ENCODE results near the gene SETX.
"Not testable (repeated sequence)": the region's sequence is repeated elsewhere in the genome, so short reads cannot be mapped to it uniquely, and the experiment has no call there.

The SETX gene

DNA sequence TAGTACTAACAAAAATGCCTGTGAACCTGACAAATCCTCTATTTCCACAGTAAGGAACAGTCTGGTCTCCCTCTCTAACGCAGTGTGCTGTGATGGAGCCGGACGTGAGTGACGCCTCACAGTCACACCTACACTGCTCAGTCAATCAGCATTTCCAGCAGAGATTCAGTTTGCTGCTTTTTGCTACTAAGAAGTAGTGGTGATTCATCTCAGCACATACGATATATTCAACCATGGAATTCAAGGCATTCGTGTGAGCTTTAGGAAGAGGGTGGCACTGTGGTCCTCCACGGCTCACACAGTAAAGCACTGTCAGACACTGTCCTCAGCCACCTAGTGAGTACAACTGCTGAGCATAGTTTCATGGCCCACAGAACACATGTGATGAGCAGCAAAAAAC lies 70.9 kb downstream of the SETX start:
- DNase-seq = no peak

DNA sequence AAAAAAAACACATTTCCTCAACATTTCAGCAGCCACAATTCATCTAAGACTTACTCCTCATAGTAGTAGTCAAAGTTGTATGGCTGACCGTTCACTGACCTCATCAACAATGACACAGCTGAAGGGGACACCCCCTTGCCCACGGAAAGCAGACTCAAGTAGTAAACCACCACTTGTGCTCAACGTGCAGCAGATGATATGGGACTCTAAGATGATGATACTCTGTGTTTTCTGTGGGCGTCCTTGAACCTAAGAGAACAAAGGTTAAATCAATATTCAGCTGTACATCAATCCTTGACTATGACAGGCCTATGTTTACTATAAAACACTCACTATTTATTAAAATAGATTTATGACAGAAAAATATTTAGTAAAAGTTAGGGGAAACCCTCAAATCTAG lies 71.6 kb downstream of the SETX start:
- DNase-seq = no peak

DNA sequence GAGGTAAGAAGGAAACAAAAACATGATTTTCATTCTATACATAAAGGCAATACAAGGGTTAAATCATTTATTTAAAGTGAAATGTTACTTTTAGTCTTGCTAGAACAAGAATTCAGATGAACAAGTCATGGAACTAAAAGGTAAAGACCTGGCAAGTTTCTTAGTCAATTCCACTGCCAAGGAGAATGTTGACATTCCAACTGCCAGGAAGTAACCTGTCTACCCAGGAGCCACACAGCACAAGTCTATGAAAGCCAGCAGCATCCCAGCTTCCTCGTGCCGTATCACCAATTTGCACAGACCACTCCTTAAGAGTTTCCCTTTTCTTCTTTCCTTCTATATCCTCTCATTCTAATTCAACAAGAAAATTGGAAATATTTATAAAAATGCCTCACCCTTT lies 79.9 kb downstream of the SETX start:
- DNase-seq = no peak

DNA sequence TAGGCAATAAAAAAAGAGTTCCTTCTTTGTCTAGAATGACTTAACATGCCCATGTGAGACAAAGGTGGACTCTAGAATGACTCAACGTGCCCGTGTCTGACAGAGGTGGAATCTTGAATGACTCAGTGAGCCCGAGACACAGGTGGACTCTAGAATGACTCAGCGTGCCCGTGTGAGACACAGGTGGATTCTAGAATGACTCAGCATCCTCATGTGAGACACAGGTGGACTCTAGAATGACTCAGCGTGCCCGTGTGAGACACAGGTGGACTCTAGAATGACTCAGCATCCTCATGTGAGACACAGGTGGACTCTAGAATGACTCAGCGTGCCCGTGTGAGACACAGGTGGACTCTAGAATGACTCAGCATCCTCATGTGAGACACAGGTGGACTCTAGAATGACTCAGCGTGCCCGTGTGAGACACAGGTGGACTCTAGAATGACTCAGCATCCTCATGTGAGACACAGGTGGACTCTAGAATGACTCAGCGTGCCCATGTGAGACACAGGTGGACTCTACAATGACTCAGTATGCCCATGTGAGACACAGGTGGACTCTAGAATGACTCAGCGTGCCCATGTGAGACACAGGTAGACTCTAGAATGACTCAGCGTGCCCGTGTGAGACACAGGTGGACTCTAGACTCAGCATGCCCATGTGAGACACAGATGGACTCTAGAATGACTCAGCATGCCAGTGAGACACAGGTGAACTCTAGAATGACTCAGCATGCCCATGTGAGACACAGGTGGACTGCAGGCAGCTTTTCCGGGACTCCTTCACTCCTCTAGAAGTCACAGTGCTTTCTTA lies 84.9 kb downstream of the SETX start:
- not testable (repeated sequence) for DNase-seq

DNA sequence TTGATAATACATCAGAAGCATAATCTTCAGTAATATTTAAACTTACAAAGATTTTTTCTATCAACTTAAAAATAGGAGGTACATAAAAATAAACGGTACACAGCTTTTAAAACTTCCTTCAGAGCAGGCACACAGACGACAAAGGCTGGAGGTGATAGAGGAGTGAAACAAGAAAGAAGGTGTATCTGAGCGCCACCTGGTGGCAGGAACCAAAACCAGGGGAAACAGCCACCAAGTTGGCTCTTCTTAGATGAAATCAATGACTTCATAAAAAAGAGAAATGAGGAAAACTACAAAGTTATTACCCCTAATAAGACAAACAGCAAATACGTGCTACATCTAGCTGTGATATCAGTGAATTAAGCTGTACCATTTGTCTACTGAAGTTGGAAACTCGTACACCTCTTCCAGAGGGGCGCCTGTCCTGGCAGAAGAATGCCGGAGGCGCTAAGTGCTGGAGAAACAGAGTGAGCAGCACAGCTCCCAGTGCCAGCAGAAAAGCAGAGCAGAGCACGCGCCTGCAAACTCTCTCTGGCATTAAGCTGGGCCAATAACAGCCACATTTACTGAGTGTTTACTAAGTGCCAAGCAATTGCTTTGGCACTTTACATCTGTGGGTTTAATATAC lies 85.9 kb downstream of the SETX start:
- DNase-seq = peak; percentile 21

DNA sequence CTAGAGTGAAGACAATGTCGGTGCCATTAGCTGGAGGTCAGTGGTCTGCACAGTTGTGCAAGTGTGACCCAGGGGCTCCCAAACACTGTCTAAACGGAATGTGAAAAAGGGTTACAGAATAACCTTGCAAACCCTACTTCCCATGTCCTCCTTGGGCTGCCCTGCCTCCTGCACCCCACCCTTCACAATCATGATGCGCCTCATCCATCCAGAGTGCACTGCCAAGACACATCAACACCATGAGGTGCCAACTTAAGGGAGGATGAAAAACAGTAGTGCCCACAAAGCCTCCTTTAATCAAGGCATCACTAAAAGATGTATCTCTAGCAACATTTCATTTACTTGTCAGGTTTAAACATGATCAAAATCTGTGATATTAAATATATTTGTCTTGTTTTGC lies 87.1 kb downstream of the SETX start:
- DNase-seq = no peak

DNA sequence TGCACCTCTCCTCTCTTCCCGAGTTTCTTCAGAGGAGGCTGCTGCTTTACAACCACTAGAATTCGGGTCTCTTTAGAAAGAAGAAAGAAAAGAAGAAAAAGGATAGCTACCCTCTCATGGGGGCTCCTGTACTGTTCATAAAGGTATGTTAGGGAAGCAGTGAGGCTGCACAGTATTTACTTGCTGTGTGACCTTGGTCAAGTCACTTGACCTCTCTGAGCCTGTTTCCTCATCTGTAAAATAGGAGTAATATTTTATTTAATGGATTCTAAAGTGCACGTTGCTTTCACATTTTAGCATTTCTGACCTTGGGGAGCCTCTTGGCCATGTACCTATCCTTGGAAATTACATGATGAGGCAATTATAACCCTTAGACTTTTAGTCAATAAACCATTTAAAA lies 88.8 kb downstream of the SETX start:
- DNase-seq = no peak

DNA sequence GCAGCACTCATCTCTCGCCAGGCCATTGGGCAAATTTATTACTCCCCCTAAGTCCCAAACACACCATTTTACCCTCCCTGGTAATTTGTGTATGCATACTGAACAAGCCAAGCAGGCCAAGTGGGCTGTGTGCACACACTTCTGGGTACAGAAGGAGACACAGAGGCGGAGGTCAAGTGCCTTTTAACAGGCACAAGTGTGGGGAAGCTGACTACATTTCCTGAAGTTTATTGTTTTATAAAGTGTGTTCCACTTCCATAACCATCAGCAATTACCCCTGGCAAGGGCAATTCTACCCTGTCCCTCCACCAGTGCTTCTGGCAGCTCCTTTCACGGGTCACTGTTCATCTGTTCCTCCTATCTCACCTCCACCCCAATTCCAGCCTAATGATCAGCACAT lies 93.9 kb downstream of the SETX start:
- no peak for DNase-seq

DNA sequence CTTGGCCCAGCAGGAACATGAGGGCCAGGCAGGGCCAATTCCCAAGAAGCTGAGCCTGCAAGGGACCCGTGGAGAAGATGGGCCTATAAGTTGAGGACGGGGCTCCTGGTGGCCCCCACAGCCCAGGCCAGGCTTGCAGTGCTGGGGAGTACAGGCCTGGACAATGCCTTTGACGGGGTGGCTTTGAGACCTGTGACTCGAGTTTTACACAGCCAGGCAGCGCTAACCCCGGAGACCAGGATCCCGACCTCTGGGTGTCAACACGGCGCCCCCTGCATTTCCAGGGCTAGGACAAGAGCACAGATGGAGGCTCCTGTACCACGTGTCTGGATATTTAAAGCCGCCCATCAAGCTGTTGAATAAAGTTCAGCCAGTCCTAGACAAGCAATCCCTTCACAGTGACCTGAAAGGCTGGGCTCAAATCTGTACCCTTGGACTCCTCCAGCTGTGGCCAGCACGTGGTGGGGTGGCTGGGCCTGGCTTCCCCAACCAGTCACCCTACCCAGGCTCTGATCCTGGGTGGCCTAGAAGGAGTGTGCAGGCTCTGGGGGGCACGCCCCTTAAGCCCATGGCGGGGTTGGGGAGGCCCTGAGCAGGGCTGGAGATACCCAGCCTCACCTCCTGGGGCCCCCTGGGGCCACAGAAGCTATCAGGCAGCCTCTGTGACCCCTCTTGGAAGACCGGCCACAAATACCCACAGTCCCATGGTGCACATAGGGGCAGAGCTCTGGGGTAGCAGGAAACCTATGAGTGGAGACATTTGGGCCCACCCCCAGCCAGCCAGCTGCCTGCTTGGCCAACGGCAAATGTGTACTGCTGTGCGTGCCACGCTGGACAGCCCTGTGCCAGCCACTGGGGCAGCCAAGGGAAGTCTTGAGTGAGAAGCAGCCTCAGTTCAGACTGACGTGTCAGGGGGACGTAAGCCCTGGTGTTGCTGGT lies 104.2 kb downstream of the SETX start:
- no peak for DNase-seq

DNA sequence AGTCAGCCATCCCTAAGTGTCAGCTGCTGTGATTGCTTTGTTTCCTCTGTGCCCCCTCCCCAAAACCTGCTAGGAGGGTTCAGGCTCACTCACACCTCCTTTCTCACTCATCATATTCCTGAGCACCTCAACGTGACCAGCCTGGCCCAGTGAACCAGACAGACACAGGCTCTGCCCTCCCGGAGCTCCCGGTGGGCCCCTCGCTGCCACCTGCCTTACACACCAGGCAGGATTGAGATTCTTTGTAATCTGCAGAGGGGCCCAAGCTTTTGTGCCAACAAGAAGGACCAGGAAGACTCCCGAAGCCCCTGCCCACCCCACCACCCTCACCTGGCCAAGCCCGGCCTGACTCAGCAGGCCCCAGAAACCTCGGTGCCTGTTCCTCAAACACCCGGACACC lies 105.1 kb downstream of the SETX start:
- no peak for DNase-seq

DNA sequence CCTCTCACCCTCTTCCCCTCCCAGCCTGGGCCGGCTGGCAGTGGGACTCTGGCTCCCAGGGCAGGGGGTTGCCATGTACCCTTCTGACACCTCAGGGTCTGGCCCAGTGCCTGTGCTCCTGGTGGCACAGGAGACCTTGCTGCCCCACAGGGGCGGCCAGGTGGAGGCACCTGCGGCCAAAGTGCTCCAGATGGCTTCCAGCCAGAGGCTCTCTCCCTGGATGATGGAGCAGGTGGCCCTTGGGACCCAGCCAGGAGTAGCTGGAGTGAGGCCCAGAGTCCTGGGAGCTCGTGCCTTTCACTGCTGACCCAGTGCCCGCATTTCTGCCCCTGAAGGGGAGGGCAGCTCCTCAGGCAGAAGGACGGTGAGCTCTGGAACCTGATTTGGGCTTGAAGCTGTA lies 105.7 kb downstream of the SETX start:
- DNase-seq = no peak

DNA sequence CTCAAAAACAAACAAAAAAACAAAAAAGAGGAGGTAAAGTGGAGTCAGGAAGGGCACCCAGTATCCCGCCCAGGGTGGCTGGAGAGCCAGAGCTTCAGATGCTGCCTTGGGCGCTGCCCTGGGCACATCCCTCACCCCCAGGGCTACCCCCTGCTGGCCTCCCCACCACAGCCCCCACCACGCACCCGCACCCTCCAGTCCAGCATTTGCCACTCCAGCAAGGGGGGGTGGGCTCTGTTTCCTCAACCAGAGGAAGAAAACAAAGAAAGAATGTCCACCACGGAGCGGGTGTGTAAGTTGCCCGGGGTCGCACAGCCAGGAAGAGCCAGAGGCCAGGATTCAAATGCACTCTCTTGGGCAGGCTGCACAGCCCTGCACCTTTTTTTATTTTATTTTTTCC lies 106.8 kb downstream of the SETX start:
- no peak for DNase-seq

DNA sequence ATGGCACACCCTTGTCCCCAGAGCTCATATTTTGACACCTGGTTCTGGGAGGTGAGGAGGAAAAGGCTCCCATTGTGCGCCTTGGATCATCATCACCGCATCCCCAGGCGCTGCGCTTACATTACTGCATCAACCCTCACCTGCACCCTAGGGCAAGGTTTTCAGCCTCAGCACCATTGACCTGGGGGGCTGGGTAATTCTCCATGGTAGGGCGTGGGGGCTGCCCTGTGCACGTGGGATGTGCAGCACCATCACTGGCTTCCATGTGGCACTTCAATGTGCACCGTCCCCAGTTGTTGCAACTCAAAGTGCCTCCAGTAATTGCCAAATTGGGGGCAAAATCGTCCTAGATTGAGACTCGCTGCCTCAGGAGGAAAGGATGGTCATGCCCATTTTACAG lies 109.3 kb downstream of the SETX start:
- no peak for DNase-seq

DNA sequence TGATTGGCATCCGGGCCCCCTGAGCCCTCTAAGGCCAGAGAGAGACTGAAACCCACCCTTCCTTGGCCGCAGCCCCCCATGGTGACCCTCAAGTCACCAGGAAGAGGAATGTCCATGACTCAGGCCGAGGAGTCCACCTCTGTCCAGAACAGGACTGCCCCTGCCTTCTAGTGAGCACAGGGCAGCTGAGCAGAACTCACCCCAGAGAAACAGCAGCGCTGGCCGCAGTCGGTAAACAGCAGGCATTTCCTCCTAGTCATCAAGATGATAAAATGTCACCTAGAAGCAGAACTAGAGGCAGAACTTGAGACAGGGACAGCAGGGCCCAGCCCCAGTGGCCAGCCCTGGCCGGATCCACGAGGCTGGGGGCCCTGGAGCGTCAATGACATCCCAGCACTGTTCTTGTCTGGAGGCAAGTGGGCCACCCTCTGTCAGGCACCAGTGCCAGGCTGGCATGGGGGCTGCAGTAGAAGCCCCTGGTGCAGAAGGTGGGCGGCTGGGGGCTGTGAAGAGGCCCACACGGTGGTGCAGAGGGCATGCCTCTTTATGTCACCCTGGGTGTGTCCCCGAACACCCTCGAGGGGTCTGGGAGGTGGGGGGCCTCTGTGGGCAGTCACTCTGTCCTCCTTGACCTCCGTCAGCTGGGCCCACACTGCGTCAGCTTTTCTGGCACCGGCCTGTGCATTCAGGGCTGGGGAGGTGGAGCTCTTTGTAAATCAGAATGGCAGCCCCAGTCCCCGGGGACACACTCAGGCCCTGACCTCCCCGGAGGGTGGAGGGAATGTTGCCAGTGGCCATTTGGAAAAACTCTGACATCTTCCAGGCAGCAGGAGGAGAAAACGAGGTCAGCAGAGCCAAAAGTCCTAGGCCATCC lies 110.0 kb downstream of the SETX start:
- DNase-seq = no peak

DNA sequence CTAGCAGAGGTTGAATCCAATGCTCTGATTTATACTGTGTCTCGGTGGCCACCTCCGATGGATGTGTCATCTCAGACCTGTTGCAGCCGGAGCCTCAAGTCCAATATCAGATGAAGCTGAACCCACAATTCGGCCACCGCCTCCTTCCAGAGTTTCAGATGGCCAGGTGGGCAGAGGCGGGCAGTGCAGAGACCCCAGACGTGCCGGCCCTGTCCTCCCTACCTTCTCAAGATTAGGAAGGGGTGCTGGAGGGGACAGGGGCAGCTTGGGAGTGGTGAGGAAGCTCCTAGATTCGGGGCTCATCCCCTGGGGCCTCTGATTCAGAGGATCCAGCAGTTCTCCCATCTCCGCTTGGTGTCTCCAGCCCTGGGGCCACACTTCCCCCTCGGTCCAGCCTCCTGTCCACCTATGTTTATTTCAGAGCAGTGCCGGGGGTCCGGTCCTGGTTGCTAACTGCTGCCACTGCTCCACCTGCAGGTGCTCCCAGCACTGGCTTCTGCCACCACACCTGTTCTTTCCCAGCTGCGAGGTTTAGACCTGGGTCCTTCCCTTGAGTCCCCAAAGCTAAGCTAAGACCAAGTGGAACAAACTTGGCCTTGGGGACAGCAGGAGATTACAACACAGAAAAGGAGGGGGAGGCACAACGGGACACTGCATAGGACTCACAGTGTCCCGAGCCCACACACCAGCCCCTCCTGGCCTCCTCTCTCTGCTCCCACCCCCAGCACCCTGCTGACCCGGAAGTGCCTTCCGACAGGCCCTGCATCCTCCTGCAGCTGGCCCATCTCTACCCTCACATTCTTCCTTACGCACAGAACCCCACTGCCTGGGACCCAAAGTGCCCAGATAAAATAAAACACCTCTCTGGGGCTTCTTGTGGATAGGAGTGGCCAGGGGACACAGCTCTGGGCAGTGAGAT lies 111.4 kb downstream of the SETX start:
- DNase-seq = no peak

DNA sequence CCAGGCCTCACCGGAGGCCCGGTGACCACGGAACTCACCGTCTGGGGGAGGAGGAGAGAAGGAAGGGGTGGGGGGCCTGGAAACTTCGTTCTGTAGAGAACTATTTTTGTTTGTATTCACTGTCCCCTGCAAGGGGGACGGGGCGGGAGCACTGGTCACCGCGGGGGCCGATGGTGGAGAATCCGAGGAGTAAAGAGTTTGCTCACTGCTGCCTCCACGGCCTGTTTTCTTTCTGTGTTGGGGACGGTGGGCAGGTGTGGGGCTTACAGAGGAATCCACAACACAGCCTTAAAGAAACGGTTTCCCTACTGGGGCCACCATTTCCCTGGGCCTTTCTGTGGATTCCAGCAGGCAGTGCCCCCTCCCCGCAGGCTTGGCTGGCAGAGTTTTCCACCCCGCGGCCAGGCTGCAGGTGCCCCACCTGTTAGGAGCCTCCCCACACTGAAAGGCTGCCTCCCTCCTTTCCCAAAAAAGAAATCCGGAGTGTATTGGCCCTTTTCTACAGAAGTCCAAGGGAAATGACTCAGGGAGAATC lies 112.1 kb downstream of the SETX start:
- DNase-seq = no peak

DNA sequence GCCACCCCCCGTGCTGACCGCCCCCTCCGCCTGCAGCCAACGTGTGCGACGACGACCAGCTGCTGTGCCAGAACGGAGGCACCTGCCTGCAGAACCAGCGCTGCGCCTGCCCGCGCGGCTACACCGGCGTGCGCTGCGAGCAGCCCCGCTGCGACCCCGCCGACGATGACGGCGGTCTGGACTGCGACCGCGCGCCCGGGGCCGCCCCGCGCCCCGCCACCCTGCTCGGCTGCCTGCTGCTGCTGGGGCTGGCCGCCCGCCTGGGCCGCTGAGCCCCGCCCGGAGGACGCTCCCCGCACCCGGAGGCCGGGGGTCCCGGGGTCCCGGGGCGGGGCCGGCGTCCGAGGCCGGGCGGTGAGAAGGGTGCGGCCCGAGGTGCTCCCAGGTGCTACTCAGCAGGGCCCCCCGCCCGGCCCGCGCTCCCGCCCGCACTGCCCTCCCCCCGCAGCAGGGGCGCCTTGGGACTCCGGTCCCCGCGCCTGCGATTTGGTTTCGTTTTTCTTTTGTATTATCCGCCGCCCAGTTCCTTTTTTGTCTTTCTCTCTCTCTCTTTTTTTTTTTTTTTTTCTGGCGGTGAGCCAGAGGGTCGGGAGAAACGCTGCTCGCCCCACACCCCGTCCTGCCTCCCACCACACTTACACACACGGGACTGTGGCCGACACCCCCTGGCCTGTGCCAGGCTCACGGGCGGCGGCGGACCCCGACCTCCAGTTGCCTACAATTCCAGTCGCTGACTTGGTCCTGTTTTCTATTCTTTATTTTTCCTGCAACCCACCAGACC lies 112.8 kb downstream of the SETX start:
- DNase-seq = no peak

DNA sequence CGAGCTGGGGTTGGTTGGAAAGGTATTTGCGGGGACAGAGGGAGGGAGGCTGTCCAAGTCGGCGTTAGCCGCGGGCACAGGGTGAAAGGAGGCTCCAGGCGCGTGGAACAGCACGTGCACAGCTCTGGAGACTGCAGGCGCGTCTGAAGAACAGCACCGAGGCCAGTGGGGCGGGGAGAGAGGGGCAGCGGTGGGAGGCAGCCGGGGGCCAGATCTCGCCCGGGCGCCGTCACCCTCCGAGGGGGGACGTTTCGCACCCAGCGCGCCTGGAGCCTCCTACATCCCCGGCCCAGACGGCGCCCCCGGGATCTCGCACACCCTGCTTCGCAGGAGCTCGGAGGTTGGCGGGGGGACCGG lies 113.3 kb downstream of the SETX start:
- DNase-seq = no peak

DNA sequence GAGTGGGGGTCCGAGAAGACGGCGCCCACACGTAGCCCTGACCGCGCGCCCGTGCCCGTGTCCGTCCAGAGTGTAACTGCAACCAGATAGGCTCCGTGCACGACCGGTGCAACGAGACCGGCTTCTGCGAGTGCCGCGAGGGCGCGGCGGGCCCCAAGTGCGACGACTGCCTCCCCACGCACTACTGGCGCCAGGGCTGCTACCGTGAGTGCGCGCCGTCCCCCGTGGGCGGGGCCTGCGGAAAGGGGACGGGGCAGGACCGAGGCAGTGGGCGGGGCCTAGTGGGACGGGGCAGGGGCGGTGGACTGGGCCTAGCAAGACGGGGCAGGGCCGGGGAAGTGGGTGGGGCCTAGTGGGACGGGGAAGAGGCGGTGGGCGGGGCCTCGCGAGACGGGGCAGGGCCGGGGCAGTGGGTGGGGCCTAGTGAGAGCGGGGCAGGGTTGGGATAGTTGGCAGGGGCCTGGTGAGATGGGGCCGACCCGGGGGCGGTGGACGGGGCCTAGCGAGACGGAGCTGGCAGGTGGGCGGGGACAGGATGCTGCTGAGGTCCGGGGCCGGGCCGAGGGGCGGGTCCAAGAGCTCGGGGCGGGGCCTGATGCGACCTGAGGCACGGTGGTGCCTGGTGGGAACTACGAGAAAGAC lies 113.8 kb downstream of the SETX start:
- peak; percentile 96 for DNase-seq
